Transverse colon (tissue), 4 donors: ENCODE measurements around the gene CUL7.

Experiments used
- CTCF ChIP-seq, 5 experiments: fragments of 200-600 bp in 3 of 5; fragments of 450-650 bp in 2 of 5; sonication (generic) in 3 of 5; IDR thresholded peaks; 1 replicate in 2 of 5; 2 replicates in 3 of 5; pipeline ENCODE4 v1.5.1; 2016 to 2017; ENCODE audit warnings: antibody characterized with exemption in 5 of 5, inconsistent platforms in 3 of 5, mild to moderate bottlenecking in 2 of 5, moderate library complexity in 1 of 5
- POLR2A ChIP-seq: fragments of 450-650 bp; IDR thresholded peaks from one replicate; pipeline ENCODE4 v1.6.1; 2016; ENCODE audit warnings: antibody characterized with exemption, mild to moderate bottlenecking, moderate library complexity
- POLR2AphosphoS5 ChIP-seq, 3 donors: sonication (generic); formaldehyde crosslinking; IDR thresholded peaks; one replicate each; pipeline ENCODE4 v1.6.1; 2016; ENCODE audit warnings: antibody characterized with exemption in 3 of 3

- TF ChIP-seq CTCF (IDR thresholded peaks at IDR 0.05) (no peak), POLR2AphosphoS5 (IDR thresholded peaks at IDR 0.05) (no peak), POLR2A (no peak)
Observed at GRCh38 chr6:43092635-43093034, 39.0 kb upstream of the CUL7 start.
